GM12878 (cell line): ENCODE data around the gene MUL1. TPM values are rescaled to one million over a fixed set of nuclear protein-coding genes. Genes with fewer than 3 reads are reported as not detected.
A peak's percentile ranks its signal among the peaks of the same experiment; 100 is the strongest.

Source experiments
- BCL3 ChIP-seq: IDR thresholded peaks from 2 replicates; pipeline ENCODE4 v1.6.1; 2011; ENCODE audit warnings: borderline replicate concordance, low read depth, mild to moderate bottlenecking, moderate library complexity, low read length; ENCODE audit not compliant: insufficient read depth, poor library complexity, severe bottlenecking
- CBX3 ChIP-seq: fragments of 200-600 bp; sonication (generic); IDR thresholded peaks from 2 replicates; pipeline ENCODE4 v1.6.1; 2016; ENCODE audit warnings: low read depth, borderline replicate concordance
- CTCF ChIP-seq, 3 experiments: IDR thresholded peaks in 2 of 3; conservative IDR thresholded peaks in 1 of 3; 2 replicates each; pipeline ENCODE4 v1.5.1; 2011; ENCODE audit warnings: low read depth in 3 of 3, low read length in 3 of 3, mild to moderate bottlenecking in 3 of 3, control low read depth in 2 of 3, moderate library complexity in 2 of 3, inconsistent platforms in 1 of 3, mixed read lengths in 1 of 3; ENCODE audit not compliant: control insufficient read depth in 2 of 3, insufficient read depth in 1 of 3; ENCODE audit errors: extremely low read depth in 1 of 3
- EED ChIP-seq: sonication (generic); IDR thresholded peaks from 2 replicates; pipeline ENCODE4 v1.6.1; 2016; ENCODE audit warnings: antibody characterized with exemption, low read depth
- HDAC6 ChIP-seq: fragments of 200-600 bp; sonication (generic); IDR thresholded peaks from one replicate; pipeline ENCODE4 v1.8.0; 2017; ENCODE audit warnings: antibody characterized with exemption; ENCODE audit not compliant: unreplicated experiment
- NFIC ChIP-seq: IDR thresholded peaks from 2 replicates; pipeline ENCODE4 v1.6.1; 2012; ENCODE audit warnings: low read depth, mild to moderate bottlenecking, inconsistent platforms, low read length, moderate library complexity
- NKRF ChIP-seq: fragments of 450-650 bp; conservative IDR thresholded peaks from 2 replicates; pipeline ENCODE4 v1.6.1; 2017; ENCODE audit warnings: mild to moderate bottlenecking, moderate library complexity
- POLR2AphosphoS5 ChIP-seq: IDR thresholded peaks from 2 replicates; pipeline ENCODE4 v1.6.1; 2011; ENCODE audit warnings: mild to moderate bottlenecking, low read length, inconsistent platforms
- PRDM15 ChIP-seq: fragments of 450-650 bp; formaldehyde crosslinking; IDR thresholded peaks from 2 replicates; pipeline ENCODE4 v1.4.0; 2020; ENCODE audit warnings: mild to moderate bottlenecking, moderate library complexity
- RAD51 ChIP-seq: fragments of 450-650 bp; IDR thresholded peaks from 2 replicates; pipeline ENCODE4 v1.6.1; 2016; ENCODE audit warnings: moderate library complexity, mild to moderate bottlenecking, inconsistent platforms
- RBBP5 ChIP-seq: fragments of 200-600 bp; sonication (generic); conservative IDR thresholded peaks from 2 replicates; pipeline ENCODE4 v1.6.1; 2016
- RELA ChIP-seq: fragments of 450-650 bp; IDR thresholded peaks from 2 replicates; pipeline ENCODE4 v1.8.0; 2014; ENCODE audit warnings: borderline replicate concordance; ENCODE audit not compliant: partially characterized antibody
- RELB ChIP-seq: fragments of 450-650 bp; IDR thresholded peaks from 2 replicates; pipeline ENCODE4 v1.6.1; 2017; ENCODE audit warnings: low read depth, mild to moderate bottlenecking, moderate library complexity
- SMAD5 ChIP-seq: IDR thresholded peaks from 2 replicates; pipeline ENCODE4 v1.6.1; 2016; ENCODE audit warnings: antibody characterized with exemption, low read depth
- SMC3 ChIP-seq: IDR thresholded peaks from 2 replicates; pipeline ENCODE4 v1.6.1; 2011; ENCODE audit warnings: low read length, improper control_type of control experiment, borderline replicate concordance
- TCF3 ChIP-seq: IDR thresholded peaks from 2 replicates; pipeline ENCODE4 v1.6.1; 2012; ENCODE audit warnings: low read depth, mild to moderate bottlenecking, low read length, borderline replicate concordance; ENCODE audit not compliant: insufficient read depth
- ZZZ3 ChIP-seq: IDR thresholded peaks from 2 replicates; pipeline ENCODE4 v1.6.1; 2011; ENCODE audit warnings: low read depth; ENCODE audit not compliant: control insufficient read depth, insufficient read length
- polyA plus RNA-seq, 11 experiments: library from polyadenylated mRNA; depleted of rRNA in 4 of 11; unstranded in 6 of 11; stranded (reverse) in 5 of 11; fragments of >200 nt; fragmentation: Nextera tagmentation in 4 of 11; fragmentation: Illumina TruSeq in 1 of 11; extraction: Ambion mirVana in 4 of 11; extraction: Trizol in 1 of 11; gene quantifications; 1 replicate in 1 of 11; 2 replicates in 10 of 11; pipeline versions ENCODE4 v1.2.1 to v1.2.3, GENCODE V29; 2011 to 2016; ENCODE audit warnings: inconsistent platforms in 2 of 11, missing spikeins in 2 of 11, low read depth in 1 of 11
- total RNA-seq, 4 experiments: library from RNA; depleted of rRNA in 3 of 4; stranded (reverse); fragments of >200 nt in 3 of 4; fragmentation: Illumina TruSeq in 1 of 4; extraction: Trizol in 1 of 4; gene quantifications; 2 replicates each; pipeline versions ENCODE4 v1.2.1 to v1.2.3, GENCODE V29; 2013 to 2021

The MUL1 gene
- total and polyA plus RNA-seq, 10 of the 15 experiments (the other 5 are each of a cell fraction or from before 2014, with no cell fraction given) = 4.9 to 27.0 (median 15.5) TPM

GRCh38 chr1:20521960-20522861 is 14.3 kb upstream of the MUL1 start (continued):
- TF ChIP-seq BCL3 = no peak
- no peak for TF ChIP-seq SMAD5
- TF ChIP-seq HDAC6 = no peak
- TF ChIP-seq EED = no peak
- TF ChIP-seq ZZZ3 = no peak
- no peak for TF ChIP-seq NKRF
- no peak for TF ChIP-seq CBX3
- TF ChIP-seq CTCF (IDR thresholded peaks at IDR 0.05 in 2 of 3, conservative IDR thresholded peaks at IDR 0.05 in 1 of 3; ENCODE audit: control insufficient read depth in 2 of 3, extremely low read depth in 1 of 3, insufficient read depth in 1 of 3, low read depth in 3 of 3, low read length in 3 of 3) = peak; percentile 85 to 89 (median 87)
- no peak for TF ChIP-seq RELB
- TF ChIP-seq TCF3 = no peak
- no peak for TF ChIP-seq RELA
- TF ChIP-seq SMC3 = peak; percentile 77
- no peak for TF ChIP-seq RBBP5
- no peak for TF ChIP-seq NFIC
- TF ChIP-seq RAD51 = no peak
- TF ChIP-seq PRDM15 = no peak
- TF ChIP-seq POLR2AphosphoS5 = no peak
